ENCODE data around the gene KLF3. TPM values are rescaled to one million over a fixed set of nuclear protein-coding genes. Genes with fewer than 3 reads are reported as not detected.

KLF3 gene
- total RNA-seq, 1 donor, result 25.3 TPM

GRCh38 chr4:38717604-38718003 is 53.6 kb downstream of the KLF3 start:
- Histone ChIP-seq H2AFZ (ENCODE audit: low read length) (no peak overlapping the region), H3K36me3 (ENCODE audit: insufficient read depth, low read length) (no peaks in the 10 kb centered on the region), H3K4me2 (ENCODE audit: insufficient read depth, low read length) (peak overlapping the region; percentile 1), H3K27me3 (ENCODE audit: insufficient read depth, low read length) (no peaks in the 10 kb centered on the region), H3K27ac (ENCODE audit: low read depth, low read length) (no peak overlapping the region), H3K79me2 (ENCODE audit: insufficient read depth, low read length) (no peaks in the 10 kb centered on the region), H4K20me1 (ENCODE audit: insufficient read depth, low read length) (no peaks in the 10 kb centered on the region), H3K4me1 (ENCODE audit: insufficient read depth, low read length) (peaks cover 5% of the 10 kb centered on the region), H3K4me3 (ENCODE audit: insufficient read depth, low read length) (no peak overlapping the region), H3K9me3 (ENCODE audit: low read depth, low read length) (no peaks in the 10 kb centered on the region)
- DNase-seq (ENCODE audit: insufficient read length, low spot score, missing footprints), result no peak
- no peak for TF ChIP-seq CTCF (IDR thresholded peaks at IDR 0.05; ENCODE audit: extremely low read depth, low read depth, low read length)

GRCh38 chr4:38723114-38723513 is 59.1 kb downstream of the KLF3 start:
- Histone ChIP-seq H3K27ac (ENCODE audit: low read depth, low read length) (no peak overlapping the region), H3K27me3 (ENCODE audit: insufficient read depth, low read length) (no peaks in the 10 kb centered on the region), H3K4me1 (ENCODE audit: insufficient read depth, low read length) (no peaks in the 10 kb centered on the region), H3K36me3 (ENCODE audit: insufficient read depth, low read length) (no peaks in the 10 kb centered on the region), H3K79me2 (ENCODE audit: insufficient read depth, low read length) (no peaks in the 10 kb centered on the region), H4K20me1 (ENCODE audit: insufficient read depth, low read length) (no peaks in the 10 kb centered on the region), H3K4me3 (ENCODE audit: insufficient read depth, low read length) (no peak overlapping the region), H3K9me3 (ENCODE audit: low read depth, low read length) (no peaks in the 10 kb centered on the region), H2AFZ (ENCODE audit: low read length) (no peak overlapping the region), H3K4me2 (ENCODE audit: insufficient read depth, low read length) (no peak overlapping the region)
- DNase-seq (ENCODE audit: insufficient read length, low spot score, missing footprints), result peak; percentile 38
- TF ChIP-seq CTCF (IDR thresholded peaks at IDR 0.05; ENCODE audit: extremely low read depth, low read depth, low read length), result no peak

GRCh38 chr4:38723726-38724474 is 59.9 kb downstream of the KLF3 start:
- Histone ChIP-seq H3K4me3 (ENCODE audit: insufficient read depth, low read length) (no peak overlapping the region), H3K79me2 (ENCODE audit: insufficient read depth, low read length) (no peaks in the 10 kb centered on the region), H3K36me3 (ENCODE audit: insufficient read depth, low read length) (no peaks in the 10 kb centered on the region), H3K27ac (ENCODE audit: low read depth, low read length) (no peak overlapping the region), H3K27me3 (ENCODE audit: insufficient read depth, low read length) (no peaks in the 10 kb centered on the region), H3K4me2 (ENCODE audit: insufficient read depth, low read length) (no peak overlapping the region), H4K20me1 (ENCODE audit: insufficient read depth, low read length) (no peaks in the 10 kb centered on the region), H3K4me1 (ENCODE audit: insufficient read depth, low read length) (no peaks in the 10 kb centered on the region), H2AFZ (ENCODE audit: low read length) (no peak overlapping the region), H3K9me3 (ENCODE audit: low read depth, low read length) (no peaks in the 10 kb centered on the region)
- peak; percentile 41 for DNase-seq (ENCODE audit: insufficient read length, low spot score, missing footprints)
- no peak for TF ChIP-seq CTCF (IDR thresholded peaks at IDR 0.05; ENCODE audit: extremely low read depth, low read depth, low read length)

- no peak overlapping the region for H3K27ac ChIP-seq (ENCODE audit: low read depth, low read length)
- no peaks in the 10 kb centered on the region for H3K9me3 ChIP-seq (ENCODE audit: low read depth, low read length)
- H3K4me3 ChIP-seq (ENCODE audit: insufficient read depth, low read length), result no peak overlapping the region
- no peaks in the 10 kb centered on the region for H3K79me2 ChIP-seq (ENCODE audit: insufficient read depth, low read length)
- DNase-seq (ENCODE audit: insufficient read length, low spot score, missing footprints), result no peak
- no peaks in the 10 kb centered on the region for H4K20me1 ChIP-seq (ENCODE audit: insufficient read depth, low read length)
- no peaks in the 10 kb centered on the region for H3K4me1 ChIP-seq (ENCODE audit: insufficient read depth, low read length)
- no peak overlapping the region for H2AFZ ChIP-seq (ENCODE audit: low read length)
- H3K36me3 ChIP-seq (ENCODE audit: insufficient read depth, low read length), result no peaks in the 10 kb centered on the region
- H3K27me3 ChIP-seq (ENCODE audit: insufficient read depth, low read length), result no peaks in the 10 kb centered on the region
- TF ChIP-seq CTCF (IDR thresholded peaks at IDR 0.05; ENCODE audit: extremely low read depth, low read depth, low read length), result no peak
- no peak overlapping the region for H3K4me2 ChIP-seq (ENCODE audit: insufficient read depth, low read length)
These were observed 60.4 kb downstream of the KLF3 start for GRCh38 chr4:38724475-38724808.

Measured in osteoblast (primary cell).